ENCODE measurements around the gene MAPK10.

GRCh38 chr4:86099348-86099747 is 260.5 kb downstream of the MAPK10 start:
- no peak for TF ChIP-seq POLR2AphosphoS5 (IDR thresholded peaks at IDR 0.05)
- TF ChIP-seq CTCF (IDR thresholded peaks at IDR 0.05), result no peak
- no peak for TF ChIP-seq POLR2A (IDR thresholded peaks at IDR 0.05; ENCODE audit: low read depth)
- no peak for TF ChIP-seq EP300 (IDR thresholded peaks at IDR 0.05)
